H9 (cell line): ENCODE measurements around the gene ATG13. TPM values are rescaled to one million over a fixed set of nuclear protein-coding genes. Genes with fewer than 3 reads are reported as not detected.

ENCODE experiments used
- DNase-seq: peaks from one replicate; pipeline ENCODE4 v3.0.0-alpha.2; 2017
- H2AFZ ChIP-seq: one replicate; pipeline ENCODE4 v1.6.1; 2013; ENCODE audit warnings: mild to moderate bottlenecking, low read length, control low read depth, moderate library complexity
- H2AK5ac ChIP-seq: 2 replicates; pipeline ENCODE4 v1.6.1; 2013; ENCODE audit warnings: low read length, control low read depth, mixed read lengths; ENCODE audit not compliant: insufficient read length
- H2BK120ac ChIP-seq: one replicate; pipeline ENCODE4 v1.6.1; 2013; ENCODE audit warnings: low read depth, mild to moderate bottlenecking, low read length, control low read depth, inconsistent platforms; ENCODE audit not compliant: poor library complexity, severe bottlenecking
- H2BK12ac ChIP-seq: 2 replicates; pipeline ENCODE4 v1.6.1; 2013; ENCODE audit warnings: low read length, control low read depth, mixed read lengths, low read depth; ENCODE audit not compliant: insufficient read length
- H2BK15ac ChIP-seq: 2 replicates; pipeline ENCODE4 v1.6.1; 2013; ENCODE audit warnings: low read depth, low read length, control low read depth
- H2BK20ac ChIP-seq: one replicate; pipeline ENCODE4 v1.6.1; 2013; ENCODE audit warnings: low read depth, mild to moderate bottlenecking, low read length, control low read depth, inconsistent platforms; ENCODE audit not compliant: poor library complexity, severe bottlenecking
- H2BK5ac ChIP-seq: 2 replicates; pipeline ENCODE4 v1.6.1; 2013; ENCODE audit warnings: low read length, control low read depth, mixed read lengths; ENCODE audit not compliant: insufficient read length
- H3K14ac ChIP-seq: 2 replicates; pipeline ENCODE4 v1.6.1; 2013; ENCODE audit warnings: low read length, control low read depth; ENCODE audit not compliant: insufficient read depth
- H3K18ac ChIP-seq: 2 replicates; pipeline ENCODE4 v1.6.1; 2013; ENCODE audit warnings: low read depth, mild to moderate bottlenecking, mixed read lengths, low read length, control low read depth; ENCODE audit not compliant: insufficient read length
- H3K23ac ChIP-seq: 2 replicates; pipeline ENCODE4 v1.6.1; 2013; ENCODE audit warnings: low read length, control low read depth, mixed read lengths, low read depth; ENCODE audit not compliant: insufficient read length
- H3K23me2 ChIP-seq: 2 replicates; pipeline ENCODE4 v1.6.1; 2013; ENCODE audit warnings: low read depth, mild to moderate bottlenecking, mixed read lengths, low read length, control low read depth; ENCODE audit not compliant: insufficient read length, poor library complexity, severe bottlenecking
- H3K27ac ChIP-seq: 2 replicates; pipeline ENCODE4 v1.5.1; 2013; ENCODE audit warnings: low read length, control low read depth, mixed read lengths, low read depth; ENCODE audit not compliant: insufficient read length
- H3K27me3 ChIP-seq: 2 replicates; pipeline ENCODE4 v1.6.1; 2013; ENCODE audit warnings: low read length, control low read depth, inconsistent platforms; ENCODE audit not compliant: insufficient read depth
- H3K4ac ChIP-seq: 2 replicates; pipeline ENCODE4 v1.6.1; 2013; ENCODE audit warnings: low read depth, mild to moderate bottlenecking, control low read depth, inconsistent platforms, low read length, moderate library complexity
- H3K4me1 ChIP-seq: 2 replicates; pipeline ENCODE4 v1.6.1; 2013; ENCODE audit warnings: low read length, control low read depth, inconsistent platforms; ENCODE audit not compliant: insufficient read depth
- H3K4me2 ChIP-seq: 2 replicates; pipeline ENCODE4 v1.6.1; 2013; ENCODE audit warnings: low read length, control low read depth, mixed read lengths; ENCODE audit not compliant: insufficient read length, insufficient read depth
- H3K56ac ChIP-seq: 2 replicates; pipeline ENCODE4 v1.6.1; 2013; ENCODE audit warnings: low read depth, mild to moderate bottlenecking, mixed read lengths, low read length, control low read depth; ENCODE audit not compliant: insufficient read length
- H3K79me1 ChIP-seq: 2 replicates; pipeline ENCODE4 v1.6.1; 2013; ENCODE audit warnings: low read depth, mild to moderate bottlenecking, moderate library complexity, low read length, control low read depth, inconsistent platforms; ENCODE audit not compliant: insufficient read depth, poor library complexity, severe bottlenecking
- H3K79me2 ChIP-seq: 2 replicates; pipeline ENCODE4 v1.6.1; 2013; ENCODE audit warnings: low read length, control low read depth, inconsistent platforms; ENCODE audit not compliant: insufficient read depth
- H3K9ac ChIP-seq: 2 replicates; pipeline ENCODE4 v1.6.1; 2013; ENCODE audit warnings: low read length, control low read depth, mixed read lengths; ENCODE audit not compliant: insufficient read length; ENCODE audit errors: extremely low read depth
- H3K9me3 ChIP-seq: one replicate; pipeline ENCODE4 v1.6.1; 2013; ENCODE audit warnings: low read depth, low read length, inconsistent platforms; ENCODE audit not compliant: control insufficient read depth
- H3T11ph ChIP-seq: one replicate; pipeline ENCODE4 v1.6.1; 2013; ENCODE audit warnings: mild to moderate bottlenecking, low read length, control low read depth, inconsistent platforms
- H4K20me1 ChIP-seq: one replicate; pipeline ENCODE4 v1.6.1; 2013; ENCODE audit not compliant: control insufficient read depth, insufficient read length, insufficient read depth
- H4K5ac ChIP-seq: 2 replicates; pipeline ENCODE4 v1.6.1; 2013; ENCODE audit warnings: low read depth, mild to moderate bottlenecking, mixed read lengths, low read length, control low read depth; ENCODE audit not compliant: insufficient read length
- H4K8ac ChIP-seq: replicated peaks from 2 replicates; pipeline ENCODE4 v1.6.1; 2013; ENCODE audit warnings: low read length, control low read depth, mixed read lengths, low read depth; ENCODE audit not compliant: insufficient read length
- H4K91ac ChIP-seq: 2 replicates; pipeline ENCODE4 v1.6.1; 2013; ENCODE audit warnings: low read depth, mild to moderate bottlenecking, moderate library complexity, mixed read lengths, low read length, control low read depth; ENCODE audit not compliant: insufficient read length
- H3K27ac Mint-ChIP-seq, 3 experiments: 2 replicates in 2 of 3; 3 replicates in 1 of 3; pipeline ENCODE4 v1.8.0; 2020 to 2021; ENCODE audit warnings: mixed read lengths in 3 of 3, mild to moderate bottlenecking in 1 of 3, moderate library complexity in 1 of 3
- H3K27me3 Mint-ChIP-seq: 2 replicates; pipeline ENCODE4 v1.8.0; 2021; ENCODE audit warnings: low read depth, mild to moderate bottlenecking, moderate library complexity, mixed read lengths
- H3K36me3 Mint-ChIP-seq, 3 experiments: 2 replicates in 2 of 3; 3 replicates in 1 of 3; pipeline ENCODE4 v1.8.0; 2020 to 2021; ENCODE audit warnings: low read depth in 3 of 3, mixed read lengths in 3 of 3; ENCODE audit not compliant: insufficient read depth in 1 of 3
- H3K4me1 Mint-ChIP-seq, 2 experiments: 2 replicates each; pipeline ENCODE4 v1.8.0; 2020; ENCODE audit warnings: mixed read lengths in 2 of 2
- H3K4me3 Mint-ChIP-seq, 2 experiments: 2 replicates in 1 of 2; 3 replicates in 1 of 2; pipeline ENCODE4 v1.8.0; 2020 to 2021; ENCODE audit warnings: mild to moderate bottlenecking in 2 of 2, mixed read lengths in 2 of 2, moderate library complexity in 1 of 2
- H3K9me3 Mint-ChIP-seq, 2 experiments: 2 replicates in 1 of 2; 3 replicates in 1 of 2; pipeline ENCODE4 v1.8.0; 2020; ENCODE audit warnings: mild to moderate bottlenecking in 2 of 2, mixed read lengths in 2 of 2, moderate library complexity in 1 of 2
- WGBS: extraction: QIAGEN DNeasy Blood & Tissue Kit; methylation state at CpG from one replicate; pipeline ENCODE4 v1.1.7; 2013; ENCODE audit warnings: missing lambda C conversion rate, low lambda C conversion rate, mixed read lengths; ENCODE audit not compliant: insufficient read length; ENCODE audit errors: extremely low coverage; 5-methylcytosine and 5-hydroxymethylcytosine counted together
- total RNA-seq: library from RNA; stranded (reverse); gene quantifications from 2 replicates; pipeline ENCODE4 v1.2.1, GENCODE V29; 2021
- TF ChIP-seq, protein P1 (sequence below): fragments of 200-600 bp; sonication (generic); conservative IDR thresholded peaks from 3 replicates; pipeline ENCODE4 v1.8.0; 2021; ENCODE audit warnings: antibody characterized with exemption, mild to moderate bottlenecking

The ATG13 gene
- total RNA-seq, 1 experiment from 2014 or later: 79.1 TPM

DNA sequence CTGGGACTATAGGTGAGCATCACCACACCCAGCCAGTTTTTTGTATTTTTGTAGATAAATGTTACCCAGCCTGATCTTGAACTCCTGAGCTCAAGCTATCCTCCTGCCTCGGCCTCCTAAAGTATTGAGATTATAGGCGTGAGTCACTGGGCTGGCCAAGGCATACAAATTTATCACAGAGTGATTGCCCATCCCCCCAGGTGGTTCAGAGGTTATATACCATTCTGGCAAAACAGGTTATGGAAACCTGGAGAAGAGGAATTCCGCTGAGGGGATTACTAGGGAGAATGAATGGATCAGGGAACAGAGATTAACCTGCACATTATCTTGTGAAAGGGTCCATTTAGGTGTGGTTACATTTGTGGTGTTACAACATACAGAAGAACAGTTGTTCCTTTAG is 8.1 kb downstream of the ATG13 start:
- no peak overlapping the region for H2BK5ac ChIP-seq
- H3K23ac ChIP-seq: no peak overlapping the region
- Mint-ChIP-seq H3K36me3 (peaks cover 17 to 48% (median 38%) of the 10 kb centered on the region in 3 experiments; a peak in 6 of 7 replicates), H3K4me1 (peaks cover 5% of the 10 kb centered on the region in 2 experiments; a peak in 2 of 4 replicates), H3K9me3 (no peaks in the 10 kb centered on the region), H3K4me3 (no peak overlapping the region), H3K27me3 (no peaks in the 10 kb centered on the region), H3K27ac (peak overlapping the region in 2 of 3 experiments; percentile 48 to 50; a peak in 3 of 7 replicates)
- H3K79me1 ChIP-seq: no peaks in the 10 kb centered on the region
- no peak overlapping the region for H3T11ph ChIP-seq
- WGBS: no CpG with 5 or more reads among the region's 3 CpGs
- H3K4me1 ChIP-seq: no peaks in the 10 kb centered on the region
- TF ChIP-seq, protein P1, sequence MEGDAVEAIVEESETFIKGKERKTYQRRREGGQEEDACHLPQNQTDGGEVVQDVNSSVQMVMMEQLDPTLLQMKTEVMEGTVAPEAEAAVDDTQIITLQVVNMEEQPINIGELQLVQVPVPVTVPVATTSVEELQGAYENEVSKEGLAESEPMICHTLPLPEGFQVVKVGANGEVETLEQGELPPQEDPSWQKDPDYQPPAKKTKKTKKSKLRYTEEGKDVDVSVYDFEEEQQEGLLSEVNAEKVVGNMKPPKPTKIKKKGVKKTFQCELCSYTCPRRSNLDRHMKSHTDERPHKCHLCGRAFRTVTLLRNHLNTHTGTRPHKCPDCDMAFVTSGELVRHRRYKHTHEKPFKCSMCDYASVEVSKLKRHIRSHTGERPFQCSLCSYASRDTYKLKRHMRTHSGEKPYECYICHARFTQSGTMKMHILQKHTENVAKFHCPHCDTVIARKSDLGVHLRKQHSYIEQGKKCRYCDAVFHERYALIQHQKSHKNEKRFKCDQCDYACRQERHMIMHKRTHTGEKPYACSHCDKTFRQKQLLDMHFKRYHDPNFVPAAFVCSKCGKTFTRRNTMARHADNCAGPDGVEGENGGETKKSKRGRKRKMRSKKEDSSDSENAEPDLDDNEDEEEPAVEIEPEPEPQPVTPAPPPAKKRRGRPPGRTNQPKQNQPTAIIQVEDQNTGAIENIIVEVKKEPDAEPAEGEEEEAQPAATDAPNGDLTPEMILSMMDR: no peak
- no peak overlapping the region for H4K5ac ChIP-seq
- H2BK20ac ChIP-seq: no peak overlapping the region
- no peak overlapping the region for H3K4ac ChIP-seq
- no peak overlapping the region for H4K8ac ChIP-seq
- no peaks in the 10 kb centered on the region for H3K23me2 ChIP-seq
- no peak overlapping the region for H3K27ac ChIP-seq
- no peak overlapping the region for H3K14ac ChIP-seq
- DNase-seq: no peak
- H3K18ac ChIP-seq: no peak overlapping the region
- H4K91ac ChIP-seq: no peak overlapping the region
- H3K27me3 ChIP-seq: no peaks in the 10 kb centered on the region; the same call in 1 of the 2 replicates
- H3K9me3 ChIP-seq: no peaks in the 10 kb centered on the region
- no peaks in the 10 kb centered on the region for H3K79me2 ChIP-seq
- no peak overlapping the region for H2AK5ac ChIP-seq
- H2BK12ac ChIP-seq: no peak overlapping the region
- no peak overlapping the region for H2BK120ac ChIP-seq
- H2AFZ ChIP-seq: no peak overlapping the region
- no peak overlapping the region for H3K9ac ChIP-seq
- H2BK15ac ChIP-seq: no peak overlapping the region
- H3K56ac ChIP-seq: no peak overlapping the region
- H3K4me2 ChIP-seq: no peak overlapping the region
- no peaks in the 10 kb centered on the region for H4K20me1 ChIP-seq
